HG03457 (cell line): ENCODE data around the gene SLC6A18.

Experiments used
- ATAC-seq: cut with Tn5 transposase; IDR thresholded peaks from one replicate; pipeline ENCODE4 v1.9.1; 2021; ENCODE audit warnings: moderate number of reproducible peaks; ENCODE audit not compliant: unreplicated experiment

Gene SLC6A18

GRCh38 chr5:1230551-1230950, 5.4 kb downstream of the SLC6A18 start:
- ATAC-seq = no peak

GRCh38 chr5:1231354-1231905, 6.2 kb downstream of the SLC6A18 start:
- ATAC-seq = no peak

- no peak for ATAC-seq
These were observed 7.6 kb downstream of the SLC6A18 start for GRCh38 chr5:1232780-1233179.

GRCh38 chr5:1235379-1235778, 10.2 kb downstream of the SLC6A18 start:
- ATAC-seq = no peak

GRCh38 chr5:1235838-1236237, 10.7 kb downstream of the SLC6A18 start:
- no peak for ATAC-seq

GRCh38 chr5:1239505-1240251, 14.5 kb downstream of the SLC6A18 start:
- no peak for ATAC-seq

- ATAC-seq = no peak
These were observed 15.5 kb downstream of the SLC6A18 start for GRCh38 chr5:1240496-1241260.

- no peak for ATAC-seq
These were observed 16.4 kb downstream of the SLC6A18 start for GRCh38 chr5:1241509-1242080.

GRCh38 chr5:1242733-1243486, 17.7 kb downstream of the SLC6A18 start:
- no peak for ATAC-seq

GRCh38 chr5:1243487-1244130, 18.4 kb downstream of the SLC6A18 start:
- ATAC-seq = no peak

- no peak for ATAC-seq
These were observed 19.1 kb downstream of the SLC6A18 start for GRCh38 chr5:1244255-1244654.

- ATAC-seq = no peak
These were observed 19.8 kb downstream of the SLC6A18 start for GRCh38 chr5:1244976-1245375.

- no peak for ATAC-seq
These were observed 20.9 kb downstream of the SLC6A18 start for GRCh38 chr5:1245905-1246576.

- ATAC-seq = no peak
These were observed 21.7 kb downstream of the SLC6A18 start for GRCh38 chr5:1246711-1247431.

GRCh38 chr5:1247811-1248210, 22.6 kb downstream of the SLC6A18 start:
- no peak for ATAC-seq

- ATAC-seq = no peak
These were observed 24.4 kb downstream of the SLC6A18 start for GRCh38 chr5:1249366-1250280.

- no peak for ATAC-seq
These were observed 26.7 kb downstream of the SLC6A18 start for GRCh38 chr5:1251678-1252580.
